GM12872 (cell line): Measurements from ENCODE around the gene GSK3B.

ENCODE experiments used
- CTCF ChIP-seq: IDR thresholded peaks from 3 replicates; pipeline ENCODE4 v1.5.1; 2011; ENCODE audit warnings: low read depth, mild to moderate bottlenecking, low read length, moderate library complexity; ENCODE audit not compliant: insufficient read depth

The GSK3B gene

GRCh38 chr3:120111898-120112297 is 17.7 kb upstream of the GSK3B start:
- no peak for TF ChIP-seq CTCF

- TF ChIP-seq CTCF, result no peak
These were observed 9.0 kb upstream of the GSK3B start for GRCh38 chr3:120103276-120103675.

GRCh38 chr3:120102674-120103073 is 8.4 kb upstream of the GSK3B start:
- no peak for TF ChIP-seq CTCF

GRCh38 chr3:120102232-120102631 is 8.0 kb upstream of the GSK3B start:
- TF ChIP-seq CTCF, result no peak

- TF ChIP-seq CTCF, result no peak
These were observed 7.4 kb upstream of the GSK3B start for GRCh38 chr3:120101624-120102023.

- no peak for TF ChIP-seq CTCF
These were observed 6.5 kb upstream of the GSK3B start for GRCh38 chr3:120100711-120101110.

GRCh38 chr3:120098710-120099109 is 4.5 kb upstream of the GSK3B start:
- TF ChIP-seq CTCF, result no peak

- TF ChIP-seq CTCF, result no peak
These were observed 1.8 kb upstream of the GSK3B start for GRCh38 chr3:120095979-120096426.
